ENCODE data around the gene MSH3. TPM values are rescaled to one million over a fixed set of nuclear protein-coding genes. Genes with fewer than 3 reads are reported as not detected.

Gene MSH3
- total and polyA plus RNA-seq, 12 donors: 2.8 to 24.6 (median 11.7) TPM

- no peak for TF ChIP-seq CTCF (IDR thresholded peaks at IDR 0.05)
- no peak for DNase-seq
- no peaks in the 10 kb centered on the region for H3K27me3 ChIP-seq
- no peaks in the 10 kb centered on the region for H3K36me3 ChIP-seq (replicated peaks in 1 of 2)
- intact Hi-C loops (cut with DNase I): no loop called here
- WGBS, 4 donors: 74 to 92% (median 83%) methylated on average over 1 of the region's 1 CpG
- no peak overlapping the region for H3K27ac ChIP-seq
- H3K9me3 ChIP-seq (replicated peaks in 1 of 3): no peaks in the 10 kb centered on the region
- no peaks in the 10 kb centered on the region for H3K4me1 ChIP-seq (replicated peaks in 1 of 2)
- H3K4me3 ChIP-seq: no peak overlapping the region
These were observed 102.8 kb downstream of the MSH3 start for GRCh38 chr5:80757290-80757689.

- no peaks in the 10 kb centered on the region for H3K4me1 ChIP-seq (replicated peaks in 1 of 2)
- intact Hi-C loops (cut with DNase I): no loop called here
- no peak overlapping the region for H3K27ac ChIP-seq
- H3K9me3 ChIP-seq (replicated peaks in 1 of 3): no peaks in the 10 kb centered on the region
- DNase-seq: no peak
- no peak overlapping the region for H3K4me3 ChIP-seq
- no peaks in the 10 kb centered on the region for H3K27me3 ChIP-seq
- TF ChIP-seq POLR2A (IDR thresholded peaks at IDR 0.05) (no peak), CTCF (IDR thresholded peaks at IDR 0.05) (no peak)
- 96 to 97% (median 97%) methylated on average over 5 of the region's 5 CpGs for WGBS, 4 donors
- H3K36me3 ChIP-seq (replicated peaks in 1 of 2): no peaks in the 10 kb centered on the region
These were observed 105.6 kb downstream of the MSH3 start for GRCh38 chr5:80759866-80760577.

GRCh38 chr5:80760680-80761079 lies 106.2 kb downstream of the MSH3 start:
- Histone ChIP-seq H3K4me1 (replicated peaks in 1 of 2) (no peaks in the 10 kb centered on the region), H3K27ac (no peak overlapping the region), H3K36me3 (replicated peaks in 1 of 2) (no peaks in the 10 kb centered on the region), H3K27me3 (no peaks in the 10 kb centered on the region), H3K9me3 (replicated peaks in 1 of 3) (no peaks in the 10 kb centered on the region), H3K4me3 (no peak overlapping the region)
- no peak for TF ChIP-seq CTCF (IDR thresholded peaks at IDR 0.05)
- no peak for TF ChIP-seq POLR2A (IDR thresholded peaks at IDR 0.05)
- WGBS, 4 donors: 95 to 100% (median 99%) methylated on average over 1 of the region's 1 CpG
- intact Hi-C loops (cut with DNase I): no loop called here
- DNase-seq: no peak

GRCh38 chr5:80761176-80761575 lies 106.7 kb downstream of the MSH3 start:
- intact Hi-C loops (cut with DNase I): no loop called here
- TF ChIP-seq POLR2A (IDR thresholded peaks at IDR 0.05): no peak
- no peak for TF ChIP-seq CTCF (IDR thresholded peaks at IDR 0.05)

More at GRCh38 chr5:80761176-80761575, 106.7 kb downstream of the MSH3 start:
- Histone ChIP-seq H3K4me3 (no peak overlapping the region), H3K36me3 (replicated peaks in 1 of 2) (no peaks in the 10 kb centered on the region), H3K9me3 (replicated peaks in 1 of 3) (no peaks in the 10 kb centered on the region), H3K27ac (no peak overlapping the region), H3K4me1 (replicated peaks in 1 of 2) (no peaks in the 10 kb centered on the region), H3K27me3 (no peaks in the 10 kb centered on the region)
- DNase-seq: no peak
- 96 to 98% (median 97%) methylated on average over 5 of the region's 5 CpGs for WGBS, 4 donors
